VCaP (cell line): Measurements from ENCODE around the gene IQUB.

ENCODE experiments used
- H3K27ac ChIP-seq: fragments of 450-650 bp; 2 replicates; pipeline ENCODE4 v1.5.1; 2017
- TF ChIP-seq, protein P1 (sequence below): fragments of 450-650 bp; conservative IDR thresholded peaks from 2 replicates; pipeline ENCODE4 v1.5.1; 2017; ENCODE audit warnings: mild to moderate bottlenecking, moderate library complexity

Gene IQUB

GRCh38 chr7:123571684-123572083 lies 37.3 kb upstream of the IQUB start:
- no peak overlapping the region for H3K27ac ChIP-seq
- TF ChIP-seq, protein P1, sequence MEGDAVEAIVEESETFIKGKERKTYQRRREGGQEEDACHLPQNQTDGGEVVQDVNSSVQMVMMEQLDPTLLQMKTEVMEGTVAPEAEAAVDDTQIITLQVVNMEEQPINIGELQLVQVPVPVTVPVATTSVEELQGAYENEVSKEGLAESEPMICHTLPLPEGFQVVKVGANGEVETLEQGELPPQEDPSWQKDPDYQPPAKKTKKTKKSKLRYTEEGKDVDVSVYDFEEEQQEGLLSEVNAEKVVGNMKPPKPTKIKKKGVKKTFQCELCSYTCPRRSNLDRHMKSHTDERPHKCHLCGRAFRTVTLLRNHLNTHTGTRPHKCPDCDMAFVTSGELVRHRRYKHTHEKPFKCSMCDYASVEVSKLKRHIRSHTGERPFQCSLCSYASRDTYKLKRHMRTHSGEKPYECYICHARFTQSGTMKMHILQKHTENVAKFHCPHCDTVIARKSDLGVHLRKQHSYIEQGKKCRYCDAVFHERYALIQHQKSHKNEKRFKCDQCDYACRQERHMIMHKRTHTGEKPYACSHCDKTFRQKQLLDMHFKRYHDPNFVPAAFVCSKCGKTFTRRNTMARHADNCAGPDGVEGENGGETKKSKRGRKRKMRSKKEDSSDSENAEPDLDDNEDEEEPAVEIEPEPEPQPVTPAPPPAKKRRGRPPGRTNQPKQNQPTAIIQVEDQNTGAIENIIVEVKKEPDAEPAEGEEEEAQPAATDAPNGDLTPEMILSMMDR: no peak

DNA sequence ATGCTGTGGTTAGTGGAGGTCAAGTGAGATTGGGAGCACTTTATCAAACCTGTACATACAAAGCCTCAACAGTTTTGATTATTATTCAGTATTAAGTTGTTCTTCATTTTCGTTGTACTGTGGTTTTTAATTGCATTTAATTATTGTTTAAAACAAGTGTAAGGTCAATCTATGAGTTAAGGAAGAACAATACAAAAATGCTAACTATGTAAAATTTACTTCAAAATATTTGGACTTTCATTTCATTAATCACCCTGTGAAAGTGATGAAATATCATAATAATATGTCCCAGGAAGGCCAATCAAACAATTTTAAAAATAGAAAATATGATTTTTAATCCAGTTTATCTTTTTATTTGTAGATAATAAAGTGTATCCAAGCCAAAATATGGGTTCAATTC lies 36.8 kb upstream of the IQUB start:
- H3K27ac ChIP-seq: no peak overlapping the region
- TF ChIP-seq, protein P1: no peak

DNA sequence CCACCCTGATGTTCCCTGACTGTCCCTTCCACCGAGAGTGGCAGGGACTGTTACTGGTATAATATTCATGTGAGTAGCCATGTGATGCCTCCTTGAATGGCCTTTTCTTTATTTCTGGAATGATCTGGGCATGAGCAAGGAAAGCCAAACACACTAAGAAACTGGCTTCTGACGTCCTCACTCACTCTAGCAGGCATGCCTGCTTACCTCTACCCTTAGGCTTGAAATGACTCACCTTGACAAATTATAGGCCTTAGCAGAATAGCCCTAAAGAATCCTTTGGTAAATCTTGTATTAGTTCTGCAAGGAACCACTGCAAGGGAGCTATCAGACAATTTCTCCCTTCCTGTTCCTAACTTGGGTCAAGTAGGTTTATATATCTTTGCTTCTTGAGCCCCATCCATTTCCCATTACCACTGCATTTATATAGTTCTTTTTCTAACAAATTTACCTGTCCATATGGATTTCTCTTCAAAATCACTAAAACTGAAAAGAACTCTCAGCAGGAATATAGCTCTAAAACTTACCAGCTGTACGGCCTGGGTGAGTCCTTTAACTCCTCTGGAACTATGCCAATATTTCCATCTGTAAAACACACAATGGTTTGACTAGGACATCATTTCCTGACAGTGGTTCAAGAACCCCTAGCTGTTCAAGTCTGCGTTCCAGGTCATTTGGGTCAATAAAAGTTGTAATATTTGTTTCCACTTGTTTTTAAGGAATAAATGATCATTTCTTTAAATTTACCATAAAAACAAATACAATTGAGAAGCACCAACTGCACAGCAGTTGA lies 36.2 kb upstream of the IQUB start:
- TF ChIP-seq, protein P1: no peak

DNA sequence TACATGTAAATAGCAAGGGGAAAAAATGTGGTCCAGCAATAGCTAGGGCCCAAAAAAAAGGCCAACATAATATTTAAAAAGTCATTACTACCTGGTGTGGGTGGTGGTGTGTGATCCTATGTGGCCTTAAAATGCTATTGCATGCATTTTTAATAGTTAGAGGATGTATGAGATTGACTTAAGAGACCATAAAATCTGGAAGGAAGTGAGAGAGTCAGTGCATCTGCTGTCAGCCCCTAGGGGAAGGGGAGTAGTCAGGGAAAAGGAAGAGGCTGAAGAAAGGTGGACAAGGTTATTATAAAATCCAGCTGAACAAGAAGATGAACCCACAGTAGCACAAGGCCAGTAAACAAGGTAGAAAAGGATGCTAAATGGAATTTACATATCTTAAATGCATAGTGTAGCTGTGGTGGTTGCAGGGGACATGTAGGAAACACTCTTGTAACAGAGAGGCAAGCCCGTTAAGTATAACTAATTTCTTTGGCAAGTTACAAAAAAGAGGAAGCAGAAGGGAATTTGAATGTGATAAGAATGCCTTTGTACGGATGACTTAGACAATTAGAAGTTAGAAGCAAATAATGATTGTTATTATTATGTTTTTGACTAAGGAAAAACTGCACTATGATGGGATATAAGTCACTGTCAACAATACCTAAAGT lies 35.1 kb upstream of the IQUB start:
- no peak overlapping the region; the same call in 1 of the 2 replicates for H3K27ac ChIP-seq
- TF ChIP-seq, protein P1: no peak

More for the DNA sequence above, 36.2 kb upstream of the IQUB start:
- H3K27ac ChIP-seq: no peak overlapping the region

- H3K27ac ChIP-seq: no peak overlapping the region
- TF ChIP-seq, protein P1: no peak
These were observed 27.7 kb upstream of the IQUB start for GRCh38 chr7:123562121-123562520.

DNA sequence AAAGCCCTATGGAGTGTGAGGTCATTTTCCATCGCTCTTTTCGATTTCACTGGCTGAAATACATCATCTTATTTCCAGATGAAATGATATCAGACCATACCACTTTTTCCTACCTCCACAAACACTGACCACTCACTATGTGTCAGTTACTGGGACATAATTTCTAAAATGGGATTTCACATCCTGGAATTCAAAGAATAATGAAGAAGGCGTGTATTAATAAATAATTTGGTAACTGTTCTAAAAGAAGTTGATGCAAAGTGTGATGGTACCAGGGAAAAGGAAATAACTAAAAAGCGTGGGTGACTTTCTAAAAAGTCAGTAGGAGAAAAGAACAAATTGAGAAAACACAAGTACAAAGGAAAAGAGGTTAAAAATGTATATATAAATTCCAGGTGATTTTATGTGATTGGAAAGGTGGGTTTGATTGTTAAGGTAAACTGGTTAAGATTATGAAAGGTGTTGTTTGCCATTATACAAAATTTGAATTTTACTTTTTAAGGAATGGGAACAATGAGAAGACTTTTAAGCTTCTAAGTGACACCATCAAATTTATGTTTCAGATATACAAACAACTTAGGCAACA lies 24.0 kb upstream of the IQUB start:
- H3K27ac ChIP-seq: peak overlapping the region; percentile 85
- TF ChIP-seq, protein P1: no peak
